ENCODE data around the gene USP3. TPM values are rescaled to one million over a fixed set of nuclear protein-coding genes. Genes with fewer than 3 reads are reported as not detected.

The USP3 gene
- total RNA-seq, 6 experiments from 2014 or later: 21.9 to 33.8 (median 24.8) TPM

GRCh38 chr15:63600001-63600615 is 95.7 kb downstream of the USP3 start:
- intact Hi-C loops (cut with DNase I): no loop called here
- whole genome bisulfite sequencing (ENCODE audit: insufficient coverage, low coverage, low lambda C conversion rate, missing lambda C conversion rate): no CpG with 5 or more reads among the region's 26 CpGs
- ATAC-seq (peak; percentile 33 to 45 (median 42)), DNase-seq (no peak)
- no peaks in the 10 kb centered on the region for H3K36me3 ChIP-seq
- H3K27me3 ChIP-seq: no peaks in the 10 kb centered on the region
- peak overlapping the region; percentile 69 to 83 (median 76) for H3K4me3 ChIP-seq
- no peaks in the 10 kb centered on the region for H3K9me3 ChIP-seq
- TF ChIP-seq CTCF (IDR thresholded peaks at IDR 0.05): no peak
- TF ChIP-seq POLR2A (IDR thresholded peaks at IDR 0.05): no peak
- peaks cover 0 to 10% (median 0%) of the 10 kb centered on the region in 4 donors for H3K4me1 ChIP-seq
- peak overlapping the region; percentile 56 to 85 (median 75) for H3K27ac ChIP-seq

GRCh38 chr15:63600616-63601025 is 96.2 kb downstream of the USP3 start:
- no peaks in the 10 kb centered on the region for H3K36me3 ChIP-seq
- no peaks in the 10 kb centered on the region for H3K27me3 ChIP-seq
- peak overlapping the region; percentile 69 to 83 (median 76) for H3K4me3 ChIP-seq
- peaks cover 0 to 14% (median 0%) of the 10 kb centered on the region in 4 donors for H3K4me1 ChIP-seq
- intact Hi-C loops (cut with DNase I): no loop called here
- ATAC-seq (peak; percentile 70 to 89 (median 82)), DNase-seq (peak; percentile 92 to 94 (median 93))
- peak in 2 of 4 donors; percentile 44 to 62 for TF ChIP-seq CTCF (IDR thresholded peaks at IDR 0.05)
- peak; percentile 87 for TF ChIP-seq POLR2A (IDR thresholded peaks at IDR 0.05)
- H3K9me3 ChIP-seq: no peaks in the 10 kb centered on the region
- WGBS (ENCODE audit: insufficient coverage, low coverage, low lambda C conversion rate, missing lambda C conversion rate): no CpG with 5 or more reads among the region's 60 CpGs
- H3K27ac ChIP-seq: peak overlapping the region; percentile 67 to 85 (median 75)

- Histone ChIP-seq H3K9me3 (no peaks in the 10 kb centered on the region), H3K27me3 (no peaks in the 10 kb centered on the region), H3K4me3 (peak overlapping the region; percentile 69 to 83 (median 76)), H3K4me1 (peaks cover 0 to 17% (median 0%) of the 10 kb centered on the region in 4 donors), H3K27ac (peak overlapping the region; percentile 67 to 85 (median 75)), H3K36me3 (no peaks in the 10 kb centered on the region)
- intact Hi-C loops (cut with DNase I): no loop called here
- ATAC-seq: peak; percentile 2 to 24 (median 9)
- no peak for TF ChIP-seq CTCF (IDR thresholded peaks at IDR 0.05)
- DNase-seq: peak in 1 of 3 donors; percentile 49
- WGBS (ENCODE audit: insufficient coverage, low coverage, low lambda C conversion rate, missing lambda C conversion rate): 0% methylated on average over 23 of the region's 63 CpGs
Measured at GRCh38 chr15:63601026-63601703, 96.8 kb downstream of the USP3 start.

GRCh38 chr15:63601704-63602185 is 97.4 kb downstream of the USP3 start:
- intact Hi-C loops (cut with DNase I): no loop called here
- no peaks in the 10 kb centered on the region for H3K36me3 ChIP-seq
- peak overlapping the region; percentile 69 to 83 (median 76) for H3K4me3 ChIP-seq
- DNase-seq (peak in 1 of 3 donors; percentile 43), ATAC-seq (no peak)
- peaks cover 0 to 17% (median 0%) of the 10 kb centered on the region in 4 donors for H3K4me1 ChIP-seq
- no peaks in the 10 kb centered on the region for H3K27me3 ChIP-seq
- no peaks in the 10 kb centered on the region for H3K9me3 ChIP-seq
- TF ChIP-seq POLR2A (IDR thresholded peaks at IDR 0.05) (no peak), CTCF (IDR thresholded peaks at IDR 0.05) (no peak)
- H3K27ac ChIP-seq: peak overlapping the region; percentile 67 to 85 (median 75)
- 46% methylated on average over 7 of the region's 9 CpGs for WGBS (ENCODE audit: insufficient coverage, low coverage, low lambda C conversion rate, missing lambda C conversion rate)
